SK-N-SH (cell line): ENCODE measurements around the gene SIL1.

Experiments
- CTCF ChIP-seq: fragments of 200-600 bp; sonication (generic); IDR thresholded peaks from 2 replicates; pipeline ENCODE4 v1.6.1; 2017; ENCODE audit warnings: antibody characterized with exemption, mild to moderate bottlenecking, moderate library complexity
- ELF1 ChIP-seq: IDR thresholded peaks from 2 replicates; pipeline ENCODE4 v1.4.0; 2012
- EP300 ChIP-seq, 2 experiments: IDR thresholded peaks; 2 replicates each; pipeline versions ENCODE4 v1.4.0 to v1.6.1; 2012; ENCODE audit warnings: borderline replicate concordance in 1 of 2, low read depth in 1 of 2, low read length in 1 of 2
- FOXM1 ChIP-seq: IDR thresholded peaks from 2 replicates; pipeline ENCODE4 v1.4.0; 2012; ENCODE audit warnings: low read depth, mild to moderate bottlenecking
- GABPA ChIP-seq: IDR thresholded peaks from 2 replicates; pipeline ENCODE4 v1.4.0; 2012; ENCODE audit warnings: low read depth, mild to moderate bottlenecking
- GATA2 ChIP-seq: sonication (generic); formaldehyde crosslinking; IDR thresholded peaks from 2 replicates; pipeline ENCODE4 v1.5.0; 2020; ENCODE audit warnings: mild to moderate bottlenecking, missing genetic modification reagents
- MXI1 ChIP-seq: IDR thresholded peaks from 2 replicates; pipeline ENCODE4 v1.6.1; 2012; ENCODE audit warnings: mild to moderate bottlenecking, low read depth, low read length, improper control_type of control experiment
- SIN3A ChIP-seq: IDR thresholded peaks from 2 replicates; pipeline ENCODE4 v1.6.1; 2012; ENCODE audit warnings: low read depth, mild to moderate bottlenecking, low read length, moderate library complexity, borderline replicate concordance
- TEAD4 ChIP-seq: IDR thresholded peaks from 2 replicates; pipeline ENCODE4 v1.4.0; 2012; ENCODE audit warnings: mild to moderate bottlenecking, borderline replicate concordance; ENCODE audit not compliant: insufficient read depth
- YY1 ChIP-seq: IDR thresholded peaks from 2 replicates; pipeline ENCODE4 v1.4.0; 2012; ENCODE audit warnings: low read depth, mild to moderate bottlenecking
- TF ChIP-seq, protein P1 (sequence below): fragments of 150-350 bp; IDR thresholded peaks from 2 replicates; pipeline ENCODE4 v1.6.1; 2017; ENCODE audit warnings: antibody characterized with exemption, low read length, low read depth, borderline replicate concordance
- TF ChIP-seq, protein P2 (sequence below): IDR thresholded peaks from 2 replicates; pipeline ENCODE4 v1.4.0; 2012; ENCODE audit warnings: low read depth

GRCh38 chr5:138934971-138935370, 263.2 kb downstream of the SIL1 start:
- TF ChIP-seq CTCF (no peak), FOXM1 (no peak), TEAD4 (no peak), SIN3A (no peak), EP300 (IDR thresholded peaks at IDR 0.05; ENCODE audit: borderline replicate concordance in 1 of 2, low read depth in 1 of 2, low read length in 1 of 2) (no peak), GATA2 (CRISPR knock-in tag) (no peak), ELF1 (no peak), GABPA (no peak), YY1 (no peak), MXI1 (no peak)
- TF ChIP-seq, protein P1, sequence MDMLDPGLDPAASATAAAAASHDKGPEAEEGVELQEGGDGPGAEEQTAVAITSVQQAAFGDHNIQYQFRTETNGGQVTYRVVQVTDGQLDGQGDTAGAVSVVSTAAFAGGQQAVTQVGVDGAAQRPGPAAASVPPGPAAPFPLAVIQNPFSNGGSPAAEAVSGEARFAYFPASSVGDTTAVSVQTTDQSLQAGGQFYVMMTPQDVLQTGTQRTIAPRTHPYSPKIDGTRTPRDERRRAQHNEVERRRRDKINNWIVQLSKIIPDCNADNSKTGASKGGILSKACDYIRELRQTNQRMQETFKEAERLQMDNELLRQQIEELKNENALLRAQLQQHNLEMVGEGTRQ = no peak
- TF ChIP-seq, protein P2, sequence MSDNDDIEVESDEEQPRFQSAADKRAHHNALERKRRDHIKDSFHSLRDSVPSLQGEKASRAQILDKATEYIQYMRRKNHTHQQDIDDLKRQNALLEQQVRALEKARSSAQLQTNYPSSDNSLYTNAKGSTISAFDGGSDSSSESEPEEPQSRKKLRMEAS = no peak
